Upper lobe of left lung (tissue), 4 donors: ENCODE data around the gene INHA.

Source experiments
- CTCF ChIP-seq, 6 experiments: fragments of 450-650 bp in 4 of 6; fragments of 200-600 bp in 2 of 6; sonication (generic) in 2 of 6; IDR thresholded peaks; one replicate each; pipeline ENCODE4 v1.5.1; 2016 to 2019; ENCODE audit warnings: antibody characterized with exemption in 6 of 6
- EP300 ChIP-seq, 4 donors: sonication (generic); formaldehyde crosslinking; IDR thresholded peaks; one replicate each; pipeline ENCODE4 v1.5.1; 2017; ENCODE audit warnings: antibody characterized with exemption in 4 of 4, control low read depth in 2 of 4
- POLR2A ChIP-seq, 4 donors: fragments of 450-650 bp; IDR thresholded peaks; one replicate each; pipeline ENCODE4 v1.5.1; 2016 to 2017; ENCODE audit warnings: antibody characterized with exemption in 4 of 4, mild to moderate bottlenecking in 2 of 4

- no peak for TF ChIP-seq CTCF (IDR thresholded peaks at IDR 0.05)
- no peak for TF ChIP-seq POLR2A (IDR thresholded peaks at IDR 0.05)
- TF ChIP-seq EP300 (IDR thresholded peaks at IDR 0.05) = no peak
These were observed 19.5 kb upstream of the INHA start for GRCh38 chr2:219552382-219553167.
